Stimulated activated CD8-positive, alpha-beta memory T cell treated with anti-CD3 and anti-CD28 coated beads, Interleukin-12 subunit alpha, Interleukin-12 subunit beta, amount 100 ng/mL, for 4 hours (primary cell): Measurements from ENCODE around the gene ANXA11.

ENCODE experiments used
- DNase-seq: peaks from one replicate; pipeline ENCODE4 v3.0.0-alpha.2; 2020; ENCODE audit warnings: low read depth

ANXA11 gene

DNA sequence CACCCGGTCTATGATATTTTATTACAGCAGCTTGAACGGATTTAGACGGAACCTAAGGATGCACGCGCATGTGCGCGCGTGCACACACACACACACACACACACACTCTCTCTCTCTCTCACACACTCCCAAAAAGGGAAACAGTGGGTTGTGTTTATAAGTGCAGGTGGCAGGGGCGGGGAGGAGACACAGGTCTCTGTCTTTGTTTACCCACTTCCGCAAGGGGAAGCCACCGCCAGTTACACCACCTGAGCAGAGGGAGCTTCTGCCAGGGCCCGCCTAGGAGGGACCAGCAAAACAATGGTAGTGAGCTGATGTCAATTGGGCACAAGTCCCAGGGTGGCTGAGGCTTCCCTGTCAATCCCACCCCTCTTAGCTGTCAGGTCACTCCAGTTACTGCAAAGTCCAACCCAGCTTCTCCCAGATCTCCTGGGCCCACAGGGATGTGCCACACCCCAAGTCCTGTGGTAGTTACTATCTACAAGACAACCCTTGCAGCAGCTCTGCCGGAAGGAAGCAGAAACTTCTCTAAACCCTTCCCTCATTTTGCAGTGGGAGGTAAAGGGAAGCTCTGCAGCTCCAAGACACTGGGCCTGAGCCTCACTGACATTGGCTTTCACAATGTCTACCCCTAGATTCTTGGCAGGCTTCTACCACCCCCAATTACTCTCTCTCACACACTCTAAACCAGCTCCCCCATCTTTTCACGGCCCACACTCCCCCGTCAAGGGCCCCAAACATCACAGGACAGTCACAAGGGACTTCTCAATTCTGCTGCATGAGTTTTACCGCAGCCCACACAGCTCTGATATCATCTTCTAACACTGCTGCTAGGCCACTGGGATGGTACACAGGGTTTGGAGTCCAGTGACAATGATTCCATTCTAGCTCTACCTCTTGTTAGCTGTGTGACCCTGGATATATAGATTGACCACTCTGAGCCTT lies 17.6 kb downstream of the ANXA11 start:
- peak; percentile 34 for DNase-seq

DNA sequence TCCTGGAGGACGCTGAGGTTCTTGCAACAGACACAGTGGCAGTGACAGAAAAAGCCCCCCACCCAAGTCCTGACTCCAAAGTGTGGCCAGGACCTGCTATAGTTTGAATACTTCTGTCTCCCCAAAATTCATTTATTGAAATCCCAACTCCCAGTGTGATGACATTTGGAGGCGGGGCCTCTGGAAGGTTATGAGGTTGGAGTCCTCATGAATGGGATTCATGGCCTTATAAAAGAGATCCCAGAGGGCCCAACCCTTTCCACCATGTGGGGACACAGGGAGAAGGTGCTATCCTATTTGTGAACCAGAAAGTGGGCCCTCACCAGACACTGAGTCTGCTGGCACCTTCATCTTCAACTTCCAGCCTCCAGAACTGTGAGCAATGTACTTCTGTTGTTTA lies 18.3 kb downstream of the ANXA11 start:
- no peak for DNase-seq

GRCh38 chr10:80186364-80187012 lies 18.8 kb downstream of the ANXA11 start:
- DNase-seq = no peak

- DNase-seq = no peak
Observed at GRCh38 chr10:80185578-80186299, 19.6 kb downstream of the ANXA11 start.

DNA sequence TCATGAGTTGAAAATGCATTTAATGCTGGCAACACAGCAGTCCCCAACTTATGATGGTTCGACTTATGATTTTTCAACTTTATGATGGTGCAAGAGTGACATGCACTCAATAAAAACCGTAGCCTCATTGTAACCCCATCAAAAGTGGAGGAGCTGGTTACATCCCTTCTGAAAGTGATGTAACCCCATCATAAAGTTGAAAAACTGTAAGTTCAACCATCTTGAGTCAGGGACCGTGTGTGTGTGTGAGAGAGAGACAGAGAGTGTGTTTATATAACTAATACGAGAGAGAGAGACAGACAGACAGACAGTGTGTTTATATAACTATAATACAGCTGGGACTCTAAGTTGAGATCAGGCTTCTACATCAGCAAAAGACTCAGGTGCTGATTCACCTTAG lies 21.0 kb downstream of the ANXA11 start:
- no peak for DNase-seq

DNA sequence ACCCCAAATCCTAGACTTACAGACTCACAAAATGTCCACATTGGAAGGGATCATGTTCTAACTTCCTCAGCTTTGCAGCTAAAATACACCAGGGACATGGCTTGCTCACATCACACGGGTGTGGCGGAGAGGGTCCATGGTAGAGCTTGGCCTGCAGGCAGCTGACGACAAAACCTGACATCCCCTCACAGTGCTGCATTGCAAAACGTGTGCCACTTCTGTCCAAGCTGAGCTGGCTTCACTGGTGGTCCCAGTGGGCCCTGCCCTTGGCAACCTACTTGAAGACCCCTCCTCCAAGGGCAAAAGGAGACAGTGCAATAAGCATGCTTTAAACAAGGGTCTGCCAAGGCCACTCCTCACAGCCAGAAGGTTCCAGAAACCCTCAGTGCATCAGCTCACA lies 21.9 kb downstream of the ANXA11 start:
- DNase-seq = no peak

DNA sequence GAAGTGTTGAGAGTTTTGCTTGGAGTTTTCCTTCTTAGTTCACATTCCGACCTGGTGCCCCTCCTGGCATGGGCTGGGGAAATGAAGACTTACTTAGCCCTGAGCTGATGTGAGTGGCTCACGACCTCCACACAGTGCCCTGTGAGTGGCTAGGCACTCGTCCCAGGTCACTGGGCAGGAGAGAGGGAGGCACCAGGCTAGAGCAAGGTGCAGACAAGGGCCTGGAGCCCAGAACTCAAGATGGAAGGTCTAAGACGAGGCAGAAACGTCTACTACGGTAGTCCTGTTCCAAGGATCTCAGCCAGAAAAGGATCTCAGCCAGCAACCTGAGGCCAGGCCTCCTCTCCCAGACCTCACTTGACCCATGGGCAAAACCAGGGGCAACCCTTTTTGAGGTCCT lies 22.4 kb downstream of the ANXA11 start:
- DNase-seq = no peak

DNA sequence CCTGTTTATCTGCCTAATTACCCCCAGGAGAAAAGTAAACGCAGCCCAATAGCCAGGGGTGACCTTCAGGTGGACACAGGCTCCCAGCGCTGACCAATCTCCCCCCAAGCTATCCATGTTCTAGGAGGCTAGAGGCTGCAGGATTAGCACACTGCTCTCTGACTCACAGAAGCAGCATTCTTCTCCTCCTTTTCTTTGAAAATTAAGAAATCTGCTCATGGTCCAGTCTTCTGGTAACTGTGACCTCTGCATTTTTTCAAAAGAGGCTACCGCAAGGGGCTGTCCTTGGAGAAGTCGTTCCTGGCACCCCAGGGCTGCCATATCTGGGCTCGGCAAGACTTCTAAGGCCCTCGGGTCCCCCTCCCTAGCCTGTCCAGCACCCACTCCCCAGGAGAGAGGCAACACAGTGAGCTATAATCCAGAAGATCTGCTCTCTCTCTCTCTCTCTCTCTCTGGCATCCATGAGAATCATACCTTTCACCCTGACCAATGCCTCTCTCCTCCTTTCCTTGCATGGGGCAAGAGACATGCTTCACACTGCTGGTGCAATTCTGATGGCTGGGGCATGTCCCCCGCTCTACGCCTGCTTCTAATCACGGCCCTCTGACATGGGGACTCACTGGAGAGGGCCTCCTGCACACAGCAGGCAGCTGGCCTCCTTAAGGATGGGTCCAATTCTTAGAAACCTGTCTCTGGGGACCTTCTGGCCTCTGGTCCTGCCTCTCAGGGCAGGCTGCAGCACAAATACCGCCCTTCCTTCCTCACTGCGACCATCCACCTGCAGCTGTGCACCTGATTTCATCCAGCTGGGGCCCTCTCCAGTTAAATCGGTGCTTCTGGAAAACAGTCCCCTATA lies 27.3 kb downstream of the ANXA11 start:
- DNase-seq = no peak

- no peak for DNase-seq
Observed at GRCh38 chr10:80176526-80176925, 28.8 kb downstream of the ANXA11 start.

GRCh38 chr10:80174641-80175395 lies 30.5 kb downstream of the ANXA11 start:
- DNase-seq = no peak

DNA sequence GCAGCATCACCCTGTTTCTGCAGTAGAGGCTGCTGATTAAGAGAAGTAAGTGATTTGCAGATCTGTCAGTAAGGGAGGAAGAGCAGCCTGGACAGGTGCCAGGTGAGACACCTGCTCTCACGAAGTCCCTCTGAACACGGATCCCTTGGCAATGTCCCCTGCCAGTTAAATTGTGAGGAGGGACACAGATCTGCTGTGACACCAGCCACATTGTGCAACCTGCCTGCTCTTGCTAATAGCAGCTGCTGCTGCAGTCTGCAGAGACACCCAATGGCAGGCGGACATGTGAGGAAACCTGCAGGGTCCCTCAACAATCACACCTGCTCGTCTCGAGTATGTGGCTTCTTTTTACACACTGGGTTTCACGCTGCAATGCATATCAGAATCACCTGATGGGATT lies 31.9 kb downstream of the ANXA11 start:
- no peak for DNase-seq

GRCh38 chr10:80172896-80173295 lies 32.4 kb downstream of the ANXA11 start:
- no peak for DNase-seq

GRCh38 chr10:80171248-80171660 lies 34.1 kb downstream of the ANXA11 start:
- no peak for DNase-seq

DNA sequence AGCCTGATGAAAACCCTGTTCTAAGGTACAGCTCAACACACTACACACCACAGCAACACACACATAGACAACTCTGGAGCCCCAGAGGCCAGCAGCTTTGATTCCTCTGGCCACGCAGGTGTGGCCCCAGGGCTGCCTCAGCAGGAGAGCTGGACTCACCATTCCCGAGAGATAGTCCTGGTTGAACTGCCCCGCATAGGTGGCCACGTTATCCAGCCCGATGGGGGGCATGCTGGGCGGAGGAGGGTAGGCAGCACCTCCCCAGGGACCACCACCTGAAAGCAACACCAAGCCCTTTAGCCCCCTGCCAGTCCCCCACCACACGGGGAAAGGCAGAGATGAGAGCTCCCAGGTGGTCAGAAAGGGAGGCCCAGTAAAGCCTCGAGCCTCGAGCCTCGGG lies 34.7 kb downstream of the ANXA11 start:
- DNase-seq = no peak

DNA sequence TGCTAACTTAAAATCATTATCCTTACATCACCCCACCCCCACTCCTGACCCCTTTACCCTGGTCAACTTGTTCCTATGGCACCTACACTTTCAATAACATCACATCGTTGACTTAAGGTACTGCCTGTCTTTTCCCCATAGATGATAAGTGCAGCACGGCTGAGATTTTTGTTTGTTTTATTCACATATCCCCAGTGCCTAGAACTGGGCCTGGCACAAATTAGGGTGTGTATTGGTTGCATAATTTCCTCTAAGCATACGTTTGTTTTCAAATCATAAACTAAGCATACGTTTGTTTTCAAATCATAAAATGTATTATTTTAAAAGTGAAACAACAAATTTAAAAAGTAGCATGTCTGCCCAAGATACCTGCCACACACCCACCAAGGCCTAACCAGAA lies 35.3 kb downstream of the ANXA11 start:
- no peak for DNase-seq

- DNase-seq = no peak
Observed at GRCh38 chr10:80168679-80169380, 36.5 kb downstream of the ANXA11 start.

DNA sequence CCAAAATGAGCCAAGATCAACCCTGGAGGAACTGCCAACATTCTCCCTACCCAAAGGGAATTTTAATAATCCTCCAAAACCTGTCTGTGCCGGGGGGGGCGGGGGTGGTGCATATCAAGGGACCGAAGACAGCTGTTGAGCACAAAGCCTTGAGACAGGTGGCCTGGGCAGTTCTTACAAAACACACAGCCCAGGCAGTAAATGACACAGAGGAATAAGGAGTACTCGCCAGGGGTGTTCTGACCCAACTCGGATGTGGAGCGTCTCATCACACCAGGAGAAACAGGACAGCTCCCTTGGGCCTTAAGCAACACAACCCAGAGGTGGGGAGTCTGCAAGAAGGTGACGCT lies 37.2 kb downstream of the ANXA11 start:
- DNase-seq = no peak

DNA sequence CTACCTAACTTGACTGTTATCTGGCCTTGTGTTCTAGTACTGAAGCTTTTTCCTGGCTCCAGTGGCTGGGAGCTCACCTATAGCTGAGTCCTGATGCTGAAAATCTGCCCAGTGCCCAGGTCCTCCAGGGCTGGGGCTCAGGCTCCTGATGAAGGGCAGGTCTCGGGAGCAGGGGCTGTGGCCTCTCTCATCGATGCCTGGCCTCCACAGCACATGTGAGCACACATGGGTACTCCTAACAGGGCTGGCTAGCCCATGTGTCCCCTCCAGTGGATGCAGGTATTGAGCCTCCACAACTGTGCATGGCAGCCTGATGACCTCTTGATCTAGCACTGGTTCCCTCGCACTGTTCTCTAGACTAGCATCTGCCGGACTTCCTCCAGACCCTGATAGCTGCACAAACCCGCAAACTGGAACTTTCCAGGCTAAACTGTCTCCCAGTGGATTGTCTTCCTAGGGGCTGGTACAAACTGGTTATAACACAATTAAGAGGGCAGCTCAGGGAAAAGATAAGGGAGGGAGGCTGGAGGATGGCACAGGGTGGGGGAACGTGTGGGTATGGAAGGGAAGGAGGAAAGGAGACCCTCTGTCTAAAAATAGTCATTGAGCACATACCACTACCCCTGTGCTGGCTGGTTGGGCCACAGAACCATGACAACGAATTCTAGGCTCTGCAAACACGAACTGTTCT lies 37.7 kb downstream of the ANXA11 start:
- no peak for DNase-seq

DNA sequence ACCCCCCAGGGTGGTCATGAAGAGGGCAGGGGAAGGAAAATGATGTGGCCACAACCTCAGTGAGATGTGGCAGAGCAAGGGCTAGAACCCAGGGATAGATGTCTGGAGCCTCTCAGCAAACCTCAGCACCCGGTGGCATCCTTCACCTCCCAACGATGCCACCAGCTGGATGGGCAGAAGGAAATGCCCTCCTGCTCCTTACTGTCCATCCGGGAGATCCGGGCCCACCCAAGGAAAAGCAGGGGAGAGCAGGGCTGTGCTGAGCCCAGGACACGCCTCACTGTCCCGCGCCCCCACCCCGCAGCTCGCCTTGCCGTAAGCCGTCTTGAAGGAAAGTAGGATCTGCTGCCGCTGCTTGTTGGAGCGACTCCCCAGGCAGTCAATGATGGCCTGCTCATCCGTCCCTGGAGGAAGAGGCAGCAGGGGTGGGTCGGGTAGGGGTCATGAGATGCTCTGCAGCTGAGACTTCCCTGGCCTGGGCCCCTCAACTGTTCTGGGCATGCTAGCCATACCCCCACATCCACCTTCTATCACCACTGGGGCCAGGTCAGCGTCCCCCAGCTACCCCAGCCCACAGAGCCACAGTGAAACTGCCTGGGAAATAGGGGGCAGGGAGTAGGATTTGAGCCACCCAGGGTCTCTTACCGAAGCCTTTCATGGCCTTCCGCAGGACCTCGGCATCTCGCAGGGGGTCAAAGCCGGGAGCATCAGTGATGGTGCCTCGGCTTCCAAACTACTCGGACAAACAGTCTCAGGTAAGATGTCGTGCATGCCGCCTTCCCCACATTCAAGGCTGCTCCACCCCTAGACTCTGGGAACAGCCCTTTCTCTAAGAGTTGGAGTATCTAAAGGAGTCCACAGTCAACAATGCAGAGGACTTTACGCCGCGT lies 38.5 kb downstream of the ANXA11 start:
- no peak for DNase-seq
